ENCODE measurements around the gene PAK4.
"Not testable (repeated sequence)": the region's sequence is repeated elsewhere in the genome, so short reads cannot be mapped to it uniquely, and the experiment has no call there.

The PAK4 gene

DNA sequence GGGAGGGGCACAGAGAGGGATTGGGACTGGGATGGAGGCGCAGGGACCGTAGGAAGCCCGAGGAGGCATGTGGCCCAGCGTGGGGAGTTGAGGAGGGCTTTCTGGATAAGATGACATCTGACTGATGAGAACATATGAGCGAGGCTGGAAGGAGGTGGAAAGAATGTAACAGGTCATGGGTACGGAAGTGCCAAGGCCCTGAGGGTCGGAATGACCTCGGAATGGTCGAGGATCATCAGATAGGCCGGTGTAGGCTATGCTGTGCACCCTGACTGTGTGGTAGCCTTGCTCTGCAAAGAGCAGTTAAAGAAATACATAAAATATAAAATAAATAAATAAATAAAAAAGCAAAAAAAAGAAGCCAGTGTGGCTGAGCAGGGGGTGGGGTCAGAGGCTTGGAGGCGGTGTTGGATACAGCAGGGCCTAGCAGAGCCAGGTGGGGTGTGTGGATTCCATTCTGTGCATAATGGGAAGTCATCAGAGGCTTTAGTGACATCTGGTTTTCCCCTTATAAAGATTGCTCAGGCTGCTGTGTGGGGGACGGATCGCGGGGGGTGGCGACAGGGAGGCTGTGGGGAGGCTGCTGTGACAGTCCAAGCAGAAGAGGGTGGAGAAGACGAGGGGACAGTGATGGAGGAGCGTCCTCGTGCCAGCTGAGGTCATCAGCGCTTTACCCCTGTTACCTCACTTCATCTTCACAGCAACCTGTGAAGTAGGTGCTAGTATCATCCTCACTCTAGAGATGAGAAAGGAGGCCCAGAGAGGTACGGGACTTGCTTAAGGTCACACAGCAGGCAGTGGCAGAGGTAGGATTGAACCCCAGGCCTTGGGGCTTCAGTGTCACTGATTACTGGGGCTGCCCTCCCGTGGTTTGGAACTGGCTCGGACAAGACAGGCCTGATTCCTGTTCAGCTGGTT is 5.0 kb downstream of the PAK4 start:
- DNase-seq: no peak

DNA sequence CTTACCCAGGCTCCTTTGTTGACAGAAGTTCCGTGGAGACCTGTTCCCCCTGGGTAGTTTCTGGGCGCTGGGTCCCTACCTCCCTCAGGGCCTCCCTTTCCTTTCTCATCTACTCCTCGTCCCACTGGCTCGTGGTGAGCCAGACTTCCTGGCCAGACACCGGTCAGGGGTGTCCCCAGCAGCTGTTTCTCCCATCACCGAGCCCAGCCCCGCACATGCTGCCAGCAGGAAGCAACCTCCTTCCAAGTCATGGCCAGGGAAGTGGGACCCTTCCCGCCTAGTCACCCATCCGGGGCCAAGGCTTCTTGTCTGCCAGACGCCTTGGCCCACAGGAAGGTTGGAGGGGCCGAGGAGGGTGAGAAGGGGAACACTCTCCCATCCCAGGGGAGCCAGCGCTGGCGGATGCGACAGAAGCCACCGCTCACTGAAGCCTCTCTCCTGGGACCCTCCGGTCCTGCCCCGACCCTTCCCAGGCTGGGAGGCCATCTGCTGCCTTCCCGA is 5.7 kb downstream of the PAK4 start:
- no peak for DNase-seq

DNA sequence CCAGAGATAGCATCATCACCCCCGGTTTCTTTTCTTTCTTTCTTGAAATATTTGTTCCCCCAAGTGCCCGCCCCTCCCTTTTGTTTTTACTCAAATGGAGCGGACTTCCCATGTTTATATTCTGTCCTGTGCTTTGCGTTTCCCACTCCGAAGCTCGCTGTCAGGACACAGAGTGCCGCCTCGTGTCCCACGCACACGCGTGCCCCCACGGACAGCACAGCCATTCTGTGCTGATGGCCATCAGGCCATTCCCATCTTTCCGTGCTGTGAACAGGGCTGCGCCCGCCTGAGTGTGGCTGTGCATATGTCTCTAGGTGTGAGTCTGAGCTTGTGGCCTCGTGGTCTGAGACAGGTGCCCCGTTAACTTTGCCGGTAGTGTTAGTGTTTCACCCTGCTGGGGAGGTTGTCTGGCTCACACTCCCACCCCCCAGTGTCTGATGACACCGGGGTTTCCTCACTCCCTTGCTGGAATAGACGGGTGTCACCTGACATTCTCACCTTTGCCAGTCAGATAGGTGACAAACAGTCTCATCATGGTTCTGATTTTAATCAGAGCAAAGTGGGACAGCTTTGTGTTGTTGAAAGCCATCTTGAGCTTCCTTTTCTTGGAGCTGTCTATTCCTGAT is 6.9 kb downstream of the PAK4 start:
- DNase-seq: no peak

DNA sequence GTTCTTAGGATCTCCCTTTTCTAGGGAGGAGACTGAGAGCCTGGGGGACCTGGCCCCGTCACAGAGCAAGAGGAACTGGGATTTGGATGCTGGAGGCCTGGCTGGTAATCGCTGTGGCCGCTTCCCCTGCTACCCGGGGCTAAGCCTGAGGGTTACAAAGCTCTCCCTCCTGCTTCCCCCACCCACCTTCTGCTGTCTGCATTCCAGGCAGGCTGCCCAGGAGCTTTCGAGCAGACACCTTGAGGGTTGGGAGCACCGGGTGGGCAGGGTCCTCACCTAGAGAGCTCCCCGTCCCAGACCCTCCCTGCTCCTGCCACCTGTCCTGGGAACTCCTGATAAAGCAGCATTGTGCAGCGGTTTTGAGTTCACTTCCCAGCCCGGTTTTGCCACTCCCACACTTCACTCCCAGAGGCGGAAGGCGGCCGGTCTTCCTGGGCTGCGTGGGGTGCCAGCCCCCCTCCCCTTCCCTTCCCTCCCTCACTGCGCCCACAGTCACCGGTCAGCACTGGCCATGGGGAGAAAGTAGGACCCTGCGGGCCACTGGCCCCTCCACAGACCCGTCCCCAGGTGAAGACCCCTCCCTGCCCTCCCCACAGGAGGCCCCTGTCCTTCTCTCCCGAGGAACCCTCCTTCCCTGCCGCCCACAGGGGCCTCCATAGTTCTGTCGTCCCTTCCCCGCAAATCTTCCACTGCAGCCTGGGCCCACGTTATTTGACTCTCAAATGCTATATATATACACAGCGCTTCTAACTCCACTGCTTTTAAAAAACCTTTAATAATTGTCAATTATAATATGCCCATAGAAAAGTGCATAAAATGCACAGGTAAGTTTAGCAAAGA is 8.1 kb downstream of the PAK4 start:
- no peak for DNase-seq

DNA sequence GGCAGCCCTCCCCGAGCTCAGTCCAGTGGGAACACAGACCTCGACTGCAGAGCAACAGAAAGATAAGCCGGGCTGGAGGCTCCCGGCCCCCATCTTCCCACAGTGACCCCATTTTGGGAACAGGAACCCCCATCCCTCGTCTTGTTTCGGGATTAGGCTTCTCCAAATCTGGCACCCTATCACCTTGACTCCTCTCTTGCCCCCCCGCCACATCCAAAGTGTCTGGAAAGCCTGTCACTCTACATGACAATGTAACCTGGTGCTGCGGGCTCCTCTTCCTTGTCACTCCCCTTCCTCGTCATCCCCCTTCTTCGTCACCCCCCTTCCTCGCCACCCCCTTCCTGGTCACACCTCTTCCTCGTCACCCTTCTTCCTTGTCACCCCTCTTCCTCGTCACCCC is 10.1 kb downstream of the PAK4 start:
- no peak for DNase-seq

DNA sequence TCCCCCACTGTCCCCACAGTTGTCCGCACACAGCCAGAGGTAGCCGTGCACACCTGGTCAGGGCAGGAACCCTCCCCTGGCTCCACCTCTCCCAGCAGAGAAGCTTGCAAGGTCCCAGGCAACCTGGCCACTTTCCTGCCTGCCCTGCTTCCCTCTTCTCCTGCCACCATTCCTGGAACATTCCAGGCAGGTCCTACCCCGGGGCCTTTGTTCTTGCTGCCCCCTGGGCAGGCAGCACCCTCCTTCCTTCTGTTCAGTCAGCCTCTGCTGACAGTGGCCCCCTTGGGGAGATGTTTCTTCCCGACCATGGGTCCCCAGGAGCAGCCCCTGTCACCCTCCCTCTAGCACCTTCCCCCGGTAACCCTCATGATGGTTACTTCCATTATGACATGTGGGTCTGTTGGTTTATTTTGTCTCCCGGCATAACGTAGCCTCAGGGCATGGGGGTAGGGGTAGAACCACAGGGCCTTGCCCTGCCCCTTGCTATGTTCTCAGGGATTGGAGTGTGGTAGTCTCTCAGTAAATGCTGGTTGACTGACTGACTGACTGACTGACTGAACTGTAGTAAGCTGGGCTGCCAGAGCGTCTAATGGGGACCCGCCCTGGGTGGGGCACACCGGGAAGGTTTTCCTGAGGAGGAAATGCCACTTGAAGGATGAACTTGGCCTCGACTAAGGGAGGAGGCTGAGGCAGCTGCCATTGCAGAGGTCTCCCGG is 10.8 kb downstream of the PAK4 start:
- no peak for DNase-seq

DNA sequence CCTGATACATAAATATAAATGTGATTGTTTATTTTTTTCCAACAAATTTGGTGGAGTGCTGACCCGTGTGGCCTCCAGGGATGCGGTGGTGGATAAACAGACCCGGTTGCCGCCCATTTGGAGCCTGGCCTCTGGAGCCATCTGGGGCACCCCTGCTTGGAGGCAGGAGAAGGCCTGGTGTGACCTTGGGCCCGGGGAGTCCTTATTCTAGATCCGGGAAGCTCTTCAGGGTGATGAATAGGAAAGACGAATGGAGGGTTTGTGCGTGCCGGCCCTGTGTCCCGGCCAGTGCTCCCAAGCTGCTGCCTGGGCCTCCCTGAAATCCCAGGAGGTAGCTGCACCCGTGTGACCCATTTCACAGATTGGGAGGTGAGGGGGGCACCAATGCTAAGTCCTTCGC is 11.5 kb downstream of the PAK4 start:
- no peak for DNase-seq

DNA sequence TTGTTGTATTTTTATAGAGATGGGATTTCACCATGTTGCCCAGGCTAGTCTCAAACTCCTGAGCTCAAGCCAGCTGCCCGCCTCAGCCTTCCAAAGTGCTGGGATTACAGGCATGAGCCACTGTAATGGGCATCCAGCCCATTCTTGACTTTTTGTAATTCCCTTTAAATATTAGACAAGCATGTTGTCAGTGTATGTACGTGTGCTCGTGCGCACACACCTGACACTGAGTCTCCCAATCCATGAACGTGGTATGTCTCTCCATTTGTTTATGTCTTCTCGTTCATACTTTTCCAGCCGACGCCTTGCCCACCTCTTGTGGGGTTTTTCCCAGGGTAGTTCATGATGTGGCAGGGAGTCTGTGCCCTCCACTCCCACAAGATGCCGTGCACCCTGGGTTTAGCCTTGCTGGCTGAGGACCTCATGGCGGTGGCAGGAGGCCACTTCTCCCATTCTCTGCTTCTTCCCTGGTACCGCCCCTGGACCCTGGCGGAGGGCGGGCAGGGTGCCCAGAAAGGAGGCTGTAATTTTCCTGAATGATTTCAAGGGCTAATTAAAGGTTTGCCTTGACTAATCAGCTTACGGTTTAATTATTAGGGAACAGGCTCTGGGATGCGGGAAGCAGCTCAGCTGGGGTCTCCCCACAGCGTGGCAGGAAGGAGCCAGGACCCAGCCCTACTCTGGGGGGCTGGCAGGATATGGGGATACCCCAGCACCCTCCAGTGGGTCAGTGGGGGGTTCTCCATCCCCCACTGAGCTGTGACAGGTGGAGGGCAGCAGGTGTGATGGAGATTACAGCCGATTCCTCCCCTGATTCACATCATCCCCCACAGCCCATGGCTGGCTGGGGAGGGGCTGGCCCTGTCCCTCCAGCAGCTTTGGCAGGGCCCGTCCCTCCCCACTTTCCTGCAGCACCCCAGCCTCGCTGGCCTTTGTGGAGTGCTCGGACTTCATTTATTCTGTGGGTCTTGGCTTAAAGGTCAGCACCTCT is 12.9 kb downstream of the PAK4 start:
- DNase-seq: no peak

DNA sequence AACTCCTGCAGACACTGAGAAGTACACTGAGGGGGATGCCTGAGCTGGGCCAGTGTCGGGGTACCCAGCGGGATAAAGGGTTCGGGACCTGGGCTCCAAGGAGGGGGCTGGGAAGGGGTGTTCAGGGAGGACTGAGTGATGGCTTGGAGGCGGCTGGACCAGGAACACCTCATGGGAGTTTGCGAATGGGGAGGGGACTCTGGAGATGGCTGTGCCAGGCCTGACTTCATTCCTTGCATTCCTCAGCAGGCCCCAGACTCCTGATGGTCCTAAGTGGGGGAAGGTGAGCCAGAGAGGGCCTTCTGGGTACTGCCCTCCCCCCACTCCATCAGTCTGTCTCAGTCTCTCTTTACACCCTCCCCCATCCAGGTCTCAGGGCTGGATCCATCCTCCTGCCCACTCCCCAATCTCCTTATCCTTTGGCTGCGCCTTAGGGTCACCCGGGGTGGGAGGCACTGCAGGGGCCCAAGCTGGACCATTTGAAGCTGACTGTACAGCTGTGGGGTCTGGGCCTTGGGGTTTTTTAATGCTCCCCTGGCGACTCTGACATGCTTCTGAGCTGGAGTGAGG is 13.8 kb downstream of the PAK4 start:
- DNase-seq: no peak

DNA sequence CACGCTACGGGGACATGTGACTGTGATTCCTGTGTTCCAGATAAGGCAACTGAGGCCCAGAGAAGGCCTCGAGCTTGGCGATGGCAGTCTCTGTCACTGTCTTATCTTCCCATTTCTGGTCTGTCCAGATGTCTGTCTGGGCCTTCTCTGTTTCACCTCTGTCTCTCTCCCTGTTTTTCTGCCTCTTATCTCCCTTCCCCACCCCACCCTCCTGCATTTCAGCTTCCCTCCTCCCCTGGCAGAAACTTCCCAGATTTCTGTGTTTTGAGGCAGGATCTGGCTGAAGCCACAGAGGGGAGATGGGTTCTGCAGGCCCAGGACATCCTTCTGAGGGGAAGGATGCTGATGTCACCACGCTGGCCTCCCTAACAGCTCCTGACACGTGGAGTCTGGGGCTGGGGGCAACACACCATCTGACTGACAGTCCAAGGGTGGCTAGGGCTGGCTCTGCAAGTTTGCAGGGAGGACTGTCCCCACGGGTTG is 14.4 kb downstream of the PAK4 start:
- DNase-seq: no peak

DNA sequence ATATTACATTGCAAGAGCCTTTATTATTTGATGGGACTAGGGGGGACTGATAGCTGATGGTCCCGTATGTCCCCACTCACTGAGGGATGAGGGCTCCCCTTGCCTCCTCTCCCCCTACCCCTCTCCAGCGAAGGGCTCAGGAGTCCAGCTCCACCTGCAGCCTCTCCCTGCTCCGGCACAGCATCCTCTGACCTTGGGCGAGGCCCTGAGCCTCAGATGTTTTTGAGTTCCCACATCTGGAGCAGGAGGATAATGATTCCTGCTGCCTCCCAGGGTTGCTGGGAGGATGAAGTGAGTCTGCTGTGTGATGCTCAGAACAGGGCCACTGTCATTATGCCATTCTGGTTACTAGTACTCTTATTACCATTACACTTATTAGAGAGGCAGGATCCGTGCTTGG is 15.0 kb downstream of the PAK4 start:
- DNase-seq: no peak

DNA sequence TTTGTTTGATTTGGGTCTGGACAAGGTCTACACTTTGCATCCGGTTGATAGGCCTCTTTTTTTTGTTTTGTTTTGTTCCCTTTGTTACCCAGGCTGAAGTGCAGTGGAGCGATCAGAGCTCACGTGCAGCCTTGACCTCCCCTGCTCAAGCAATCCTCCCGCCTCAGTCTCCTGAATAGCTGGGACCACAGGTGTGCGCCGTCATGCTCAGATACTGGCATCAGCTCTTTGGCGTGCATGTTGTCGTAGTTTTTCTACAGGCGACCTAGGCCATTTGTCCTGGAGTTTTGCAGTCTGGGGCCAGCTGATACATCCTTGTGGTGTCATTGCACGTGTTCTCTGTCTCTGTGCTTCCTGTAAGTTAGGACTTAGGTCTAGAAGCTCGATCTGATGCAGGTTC is 16.3 kb downstream of the PAK4 start:
- DNase-seq: peak; percentile 50

DNA sequence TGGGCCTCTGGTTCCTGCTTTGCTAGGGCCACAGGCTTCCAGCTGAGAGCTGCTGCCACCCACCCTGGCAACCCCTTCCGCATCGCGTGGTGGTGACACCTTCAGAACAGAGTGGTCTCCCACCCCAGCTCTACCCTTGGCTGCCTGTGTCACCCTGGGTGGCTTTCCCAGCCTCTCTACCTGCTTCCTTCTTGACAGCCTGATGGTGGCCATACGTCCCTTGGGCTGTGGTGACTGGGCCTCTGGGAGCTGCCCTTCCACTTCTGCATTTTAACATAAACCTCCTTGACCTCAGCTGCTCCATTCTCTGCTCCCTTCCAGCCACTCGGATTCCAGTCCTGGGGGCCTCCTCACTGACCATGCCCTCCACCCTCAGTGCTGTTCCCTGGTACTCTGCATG is 17.0 kb downstream of the PAK4 start:
- DNase-seq: no peak

DNA sequence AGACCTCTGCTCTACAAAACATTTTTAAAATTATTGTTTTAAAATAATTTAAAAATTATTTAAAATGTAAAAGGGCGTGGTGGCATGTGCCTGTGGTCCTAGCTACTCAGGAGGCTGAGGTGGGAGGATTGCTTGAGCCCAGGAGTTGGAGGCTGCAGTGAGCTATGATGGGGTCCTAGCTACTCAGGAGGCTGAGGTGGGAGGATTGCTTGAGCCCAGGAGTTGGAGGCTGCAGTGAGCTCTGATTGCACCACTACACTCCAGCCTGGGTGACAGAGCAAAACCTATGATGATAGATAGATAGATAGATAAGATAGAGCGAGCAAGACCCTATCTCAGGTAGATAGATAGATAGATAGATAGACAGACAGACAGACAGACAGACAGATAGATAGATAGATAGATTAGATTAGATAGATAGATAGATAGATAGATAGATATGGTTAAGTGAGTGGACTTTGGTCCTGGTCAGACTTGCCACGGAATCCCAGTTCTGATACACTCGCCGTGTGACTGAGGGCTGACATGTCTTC is 18.2 kb downstream of the PAK4 start:
- not testable (repeated sequence) for DNase-seq

DNA sequence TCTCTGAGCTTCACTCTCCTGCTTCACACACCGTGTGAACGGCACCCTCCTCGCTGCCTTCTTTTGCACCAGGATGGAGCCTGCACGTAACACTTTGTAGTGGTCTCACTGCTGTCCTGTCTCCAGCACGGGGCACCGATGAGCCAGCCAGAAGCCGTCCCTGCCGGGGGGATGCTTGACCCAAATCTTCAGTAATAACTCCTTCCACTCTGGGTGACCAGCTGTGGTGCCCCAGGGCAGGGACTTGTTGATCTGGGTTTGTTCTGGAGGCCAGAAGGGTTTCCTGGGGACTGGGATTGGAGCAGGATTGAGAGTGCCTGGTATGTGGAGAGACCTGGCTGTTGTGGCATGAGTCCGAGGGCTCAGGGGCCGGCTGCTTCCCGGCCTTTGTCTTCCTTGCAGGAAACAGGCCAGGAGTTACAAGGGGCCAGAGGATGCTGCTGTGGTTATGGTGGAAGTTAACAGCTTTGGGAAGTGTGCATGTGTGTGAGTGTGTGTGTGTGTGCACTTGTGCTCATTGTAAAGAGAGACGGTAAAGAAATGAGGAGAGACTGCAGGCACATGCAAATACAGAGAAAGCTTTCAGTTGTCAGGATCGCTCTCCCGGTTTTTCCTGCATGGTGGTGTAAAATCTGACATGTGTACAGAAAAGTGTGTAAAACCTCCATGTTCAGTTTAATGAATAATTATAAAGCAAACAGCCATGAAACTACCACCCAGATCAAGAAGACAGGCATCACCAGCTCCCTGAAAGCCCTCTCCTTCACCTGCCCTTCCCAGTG is 18.9 kb downstream of the PAK4 start:
- DNase-seq: no peak

DNA sequence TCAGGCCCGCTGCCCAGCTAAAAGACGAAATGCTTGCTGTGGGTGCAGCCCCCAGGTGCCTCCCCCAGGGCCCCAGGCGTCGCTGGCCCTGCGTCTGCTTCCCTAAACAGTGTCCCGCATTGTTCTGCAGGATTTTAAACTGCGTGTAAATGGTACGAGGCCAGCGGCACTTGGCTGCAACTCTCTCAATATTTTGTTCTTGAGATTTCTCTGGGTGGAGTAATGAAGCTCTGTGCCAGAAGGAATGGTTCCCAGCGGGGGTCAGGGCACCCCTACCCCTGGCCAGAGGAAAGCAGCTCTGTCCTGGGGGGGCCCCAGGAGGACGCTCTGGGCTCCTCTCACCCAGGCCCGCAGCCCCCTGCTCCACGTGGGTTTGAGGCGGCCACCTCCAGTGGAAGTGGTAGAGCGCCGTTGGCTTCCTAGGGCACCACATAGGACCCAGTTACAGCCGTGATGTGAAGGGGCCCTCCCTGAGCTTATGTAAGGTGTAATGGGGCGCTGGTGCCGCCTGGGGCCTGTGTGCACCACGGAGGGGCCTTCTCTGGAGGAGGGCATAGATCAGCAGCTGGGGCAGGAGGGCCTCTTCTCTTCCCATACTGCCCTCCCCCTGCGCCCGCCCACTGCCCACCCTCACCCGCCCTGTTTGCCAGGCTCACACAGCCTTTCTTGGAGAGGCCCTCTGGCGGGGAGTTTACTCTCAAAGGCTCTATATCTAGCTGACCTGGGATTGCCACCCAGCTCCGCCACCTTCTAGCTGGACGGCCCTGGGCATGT is 19.8 kb downstream of the PAK4 start:
- peak; percentile 84 for DNase-seq

DNA sequence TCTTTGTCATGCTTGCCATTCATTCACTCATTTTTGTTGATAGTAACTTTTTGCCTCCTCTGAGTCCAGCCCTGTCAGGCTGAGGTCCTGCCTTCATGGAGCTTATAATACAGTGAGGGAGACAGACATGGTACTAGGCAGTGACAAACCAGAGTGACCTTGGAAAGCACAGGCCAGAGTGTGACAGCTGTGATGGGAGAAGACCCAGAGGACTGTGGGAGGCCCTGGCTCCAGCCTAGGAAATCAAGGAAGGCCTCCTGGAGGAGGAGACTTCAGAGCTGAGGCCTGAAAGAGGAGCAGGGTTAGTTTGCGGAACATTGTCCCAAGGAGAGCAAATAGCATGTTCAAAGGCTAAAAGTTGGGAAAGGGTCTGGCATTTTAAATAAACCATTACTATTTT is 20.5 kb downstream of the PAK4 start:
- DNase-seq: no peak

DNA sequence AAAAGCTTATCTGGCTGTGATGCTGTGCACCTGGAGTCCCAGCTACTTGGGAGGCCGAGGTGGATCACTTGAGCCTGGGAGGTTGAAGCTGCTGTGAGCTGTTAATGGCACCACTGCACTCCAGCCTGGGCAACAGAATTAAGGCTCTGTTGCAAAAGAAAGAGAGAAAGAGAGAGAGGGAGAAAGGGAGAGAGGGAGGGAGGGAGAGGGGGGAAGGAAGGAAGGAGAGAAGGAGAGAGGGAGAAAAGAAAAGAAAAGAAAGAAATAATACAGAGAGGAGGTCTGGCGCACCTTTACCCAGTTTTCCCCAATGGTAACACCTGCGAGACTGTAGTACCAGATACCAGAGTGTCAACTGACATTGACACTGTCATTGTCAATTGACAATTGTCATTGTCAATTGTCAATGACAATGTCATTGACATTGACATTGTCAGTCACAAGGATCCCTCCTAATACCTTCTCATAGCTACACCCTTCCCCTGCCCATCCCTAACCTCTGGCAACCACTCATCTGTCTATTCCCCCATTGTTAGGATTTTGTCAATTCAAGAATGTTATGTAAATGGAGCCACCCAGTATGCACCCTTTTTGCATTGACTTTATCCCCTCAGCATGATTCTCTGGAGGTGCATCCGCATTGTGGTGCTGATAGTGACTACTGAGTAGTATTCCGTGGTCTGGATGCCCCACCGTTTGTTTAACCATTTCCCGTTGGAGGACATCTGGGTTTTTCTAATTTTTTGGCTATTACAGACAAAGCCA is 21.3 kb downstream of the PAK4 start:
- no peak for DNase-seq
